ENCODE data around the gene NFIX. TPM values are rescaled to one million over a fixed set of nuclear protein-coding genes. Genes with fewer than 3 reads are reported as not detected.

NFIX gene
- total and polyA plus RNA-seq, 9 of the 15 experiments (the other 6 are each of a cell fraction or from before 2014, with no cell fraction given), result 0.28 to 26.8 (median 5.4) TPM

GRCh38 chr19:12945479-12946091 lies 49.7 kb upstream of the NFIX start, which contains the start of gene RAD23A (continued):
- TF ChIP-seq ZNF79 (CRISPR knock-in tag; IDR thresholded peaks at IDR 0.05; ENCODE audit: low read depth), result no peak
- no peak for TF ChIP-seq NCOA6 (IDR thresholded peaks at IDR 0.05)
- TF ChIP-seq NFATC3 (IDR thresholded peaks at IDR 0.05), result no peak
- TF ChIP-seq TAL1 (IDR thresholded peaks at IDR 0.05), result no peak
- no peak for TF ChIP-seq ZNF146 (CRISPR knock-in tag; IDR thresholded peaks at IDR 0.05; ENCODE audit: unreplicated experiment)
- no peak; the same call in 1 of the 2 replicates for TF ChIP-seq CGGBP1 (CRISPR knock-in tag; IDR thresholded peaks at IDR 0.05)
- no peak for TF ChIP-seq NR3C1 (CRISPR knock-in tag; IDR thresholded peaks at IDR 0.05)
- peak; percentile 48; the same call in 1 of the 2 replicates for TF ChIP-seq ZNF41 (CRISPR knock-in tag; conservative IDR thresholded peaks at IDR 0.05)
- TF ChIP-seq PPARD (CRISPR knock-in tag; IDR thresholded peaks at IDR 0.05), result no peak
- peak; percentile 99 for TF ChIP-seq CCNT2 (IDR thresholded peaks at IDR 0.05; ENCODE audit: borderline replicate concordance, extremely low read depth, insufficient read length, low read depth, low read length)
- no peak for TF ChIP-seq SREBF2 (CRISPR knock-in tag; IDR thresholded peaks at IDR 0.05)
- no peak for TF ChIP-seq TEAD2 (tag; IDR thresholded peaks at IDR 0.05)
- TF ChIP-seq HDAC1 (IDR thresholded peaks at IDR 0.05), result peak in 1 of 2 experiments; percentile 70; a peak in 2 of 4 replicates
- TF ChIP-seq HIVEP1 (CRISPR knock-in tag; IDR thresholded peaks at IDR 0.05), result no peak
- peak; percentile 97 for TF ChIP-seq TAF1 (IDR thresholded peaks at IDR 0.05; ENCODE audit: control insufficient read depth, extremely low read depth, insufficient read depth, low read length, severe bottlenecking)
- TF ChIP-seq AFF1 (IDR thresholded peaks at IDR 0.05; ENCODE audit: low read depth in 1 of 2, partially characterized antibody in 2 of 2), result no peak
- peak; percentile 95 for TF ChIP-seq THAP12 (CRISPR knock-in tag; IDR thresholded peaks at IDR 0.05)
